ENCODE data around the gene MGLL.

DNA sequence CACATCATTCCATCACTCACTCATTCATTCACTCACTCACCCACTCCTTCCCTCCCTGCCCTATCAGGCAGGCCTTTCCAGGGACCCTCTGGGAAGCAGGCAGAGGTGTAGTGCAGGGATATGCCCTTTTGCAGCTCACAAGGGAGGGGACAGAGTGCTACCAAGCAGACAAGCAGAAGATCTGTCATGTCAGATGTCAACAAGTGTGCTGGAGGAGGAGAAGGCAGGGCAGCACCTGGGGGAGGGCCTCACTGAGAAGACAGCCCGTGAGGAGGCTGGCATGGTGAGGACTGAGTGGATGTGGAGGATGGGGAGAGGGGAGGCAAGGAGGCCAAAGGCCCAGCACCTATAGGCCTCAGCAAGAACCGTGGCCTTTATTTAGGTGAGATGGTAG, 134.3 kb downstream of the MGLL start:
- TF ChIP-seq, protein P1, sequence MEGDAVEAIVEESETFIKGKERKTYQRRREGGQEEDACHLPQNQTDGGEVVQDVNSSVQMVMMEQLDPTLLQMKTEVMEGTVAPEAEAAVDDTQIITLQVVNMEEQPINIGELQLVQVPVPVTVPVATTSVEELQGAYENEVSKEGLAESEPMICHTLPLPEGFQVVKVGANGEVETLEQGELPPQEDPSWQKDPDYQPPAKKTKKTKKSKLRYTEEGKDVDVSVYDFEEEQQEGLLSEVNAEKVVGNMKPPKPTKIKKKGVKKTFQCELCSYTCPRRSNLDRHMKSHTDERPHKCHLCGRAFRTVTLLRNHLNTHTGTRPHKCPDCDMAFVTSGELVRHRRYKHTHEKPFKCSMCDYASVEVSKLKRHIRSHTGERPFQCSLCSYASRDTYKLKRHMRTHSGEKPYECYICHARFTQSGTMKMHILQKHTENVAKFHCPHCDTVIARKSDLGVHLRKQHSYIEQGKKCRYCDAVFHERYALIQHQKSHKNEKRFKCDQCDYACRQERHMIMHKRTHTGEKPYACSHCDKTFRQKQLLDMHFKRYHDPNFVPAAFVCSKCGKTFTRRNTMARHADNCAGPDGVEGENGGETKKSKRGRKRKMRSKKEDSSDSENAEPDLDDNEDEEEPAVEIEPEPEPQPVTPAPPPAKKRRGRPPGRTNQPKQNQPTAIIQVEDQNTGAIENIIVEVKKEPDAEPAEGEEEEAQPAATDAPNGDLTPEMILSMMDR (conservative IDR thresholded peaks at IDR 0.05; ENCODE audit: low read length): no peak
- no peak for TF ChIP-seq EZH2phosphoT487 (IDR thresholded peaks at IDR 0.05; ENCODE audit: borderline replicate concordance, low read depth, low read length)

Measured in OCI-LY7 (cell line).